DLD1 (cell line): Measurements from ENCODE around the gene PDPR.
"Not testable (repeated sequence)": the region's sequence is repeated elsewhere in the genome, so short reads cannot be mapped to it uniquely, and the experiment has no call there.

ENCODE experiments used
- in situ Hi-C: cut with HindIII; loops from 2 replicates; pipeline ENCODE4 v1.10.0; 2017; ENCODE audit warnings: low sequenced_read_pairs

PDPR gene

GRCh38 chr16:70160821-70161220, 46.7 kb downstream of the PDPR start:
- in situ Hi-C loops, result no loop called here

GRCh38 chr16:70161350-70161749, 47.2 kb downstream of the PDPR start:
- in situ Hi-C loops, result no loop called here

DNA sequence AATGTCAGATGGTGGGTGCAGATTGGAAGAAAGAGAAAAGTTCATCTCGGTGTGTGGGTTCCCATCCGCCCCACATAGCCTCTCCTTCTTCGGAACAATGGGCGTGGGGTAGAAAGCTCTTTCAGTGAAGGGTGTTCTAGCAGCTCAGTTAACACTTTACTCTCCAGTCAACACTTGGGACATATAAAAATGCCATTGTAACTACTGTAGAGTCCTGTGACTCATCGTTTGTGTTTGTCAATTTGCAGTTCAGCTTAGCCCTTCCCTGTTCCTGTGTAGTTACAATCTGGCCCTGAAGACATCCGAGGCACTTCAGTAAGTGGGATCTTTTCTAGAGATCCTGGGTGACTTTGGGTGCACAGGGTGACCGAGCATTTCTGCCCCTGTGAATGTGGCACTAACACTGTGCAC, 47.9 kb downstream of the PDPR start:
- in situ Hi-C loops, result no loop called here

GRCh38 chr16:70163596-70163995, 49.5 kb downstream of the PDPR start:
- in situ Hi-C loops, result no loop called here

DNA sequence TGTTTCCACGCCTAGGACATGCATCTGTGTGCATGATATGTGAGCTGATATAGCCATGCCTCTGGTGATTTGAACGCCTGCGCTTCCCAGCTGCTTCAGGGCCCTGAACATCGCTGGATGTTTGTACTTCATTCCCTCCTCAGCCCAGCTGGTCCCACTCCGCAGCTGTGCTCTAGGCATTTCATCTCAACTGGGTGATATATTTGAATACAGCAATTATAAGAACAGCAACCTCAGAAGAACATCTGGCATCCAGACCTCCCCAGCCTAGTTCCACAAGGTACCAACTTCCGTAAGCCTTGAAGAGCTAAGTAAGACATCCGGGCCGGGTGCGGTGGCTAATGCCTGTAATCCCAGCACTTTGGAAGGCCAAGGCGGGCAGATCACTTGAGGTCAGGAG, 52.6 kb downstream of the PDPR start:
- in situ Hi-C loops, result not testable (repeated sequence)

DNA sequence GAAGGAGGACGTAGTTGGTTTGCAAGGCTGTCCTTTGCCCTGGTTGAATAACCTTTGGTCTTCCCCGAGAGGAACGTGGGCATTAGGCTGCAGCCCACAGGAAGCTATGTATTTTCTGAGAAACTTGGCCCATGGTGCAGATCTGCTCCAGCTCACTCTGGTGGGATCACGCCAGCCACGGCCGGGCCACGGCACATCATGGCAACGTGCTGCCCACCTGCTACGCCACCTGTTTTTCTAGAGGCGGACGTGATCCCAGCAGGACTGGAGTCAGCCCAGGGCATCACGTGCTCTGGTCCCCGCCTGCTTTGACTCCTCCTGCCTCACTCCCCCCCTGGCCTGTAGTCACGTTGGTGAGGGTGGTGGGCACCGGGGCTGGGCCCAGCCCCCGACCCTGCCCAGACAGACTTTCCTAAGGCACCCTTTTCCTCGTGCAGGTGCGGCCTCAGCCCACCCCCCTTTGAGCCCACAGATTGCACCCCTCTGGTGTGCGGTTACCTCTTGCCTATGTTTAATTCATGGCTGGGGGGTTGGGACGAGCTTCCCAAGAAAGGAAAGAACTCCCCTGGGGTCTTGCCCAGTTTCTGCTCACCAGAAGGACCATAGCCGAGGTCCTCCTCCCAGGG, 59.2 kb downstream of the PDPR start, which contains the start of gene CLEC18C:
Gene CLEC18C, plus strand, starts transcription at position 576 of the 626 bp plus-strand sequence. CDS start 492 bp downstream, outside the sequence.
- in situ Hi-C loops, result not testable (repeated sequence)

DNA sequence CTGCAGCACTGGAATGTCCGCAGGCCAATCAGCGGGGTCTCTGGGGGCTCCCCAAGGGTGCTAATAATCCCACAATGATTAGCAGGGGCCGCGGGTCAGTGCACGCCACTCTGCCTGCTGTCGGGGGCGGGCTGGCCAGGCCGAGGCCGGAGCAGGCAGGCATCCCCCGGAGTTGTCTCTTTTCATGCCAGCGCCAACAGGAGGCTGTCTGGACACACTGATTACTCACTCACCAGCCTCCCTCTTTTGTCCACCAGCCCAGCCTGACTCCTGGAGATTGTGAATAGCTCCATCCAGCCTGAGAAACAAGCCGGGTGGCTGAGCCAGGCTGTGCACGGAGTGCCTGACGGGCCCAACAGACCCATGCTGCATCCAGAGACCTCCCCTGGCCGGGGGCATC, 59.8 kb downstream of the PDPR start:
- in situ Hi-C loops, result not testable (repeated sequence)

DNA sequence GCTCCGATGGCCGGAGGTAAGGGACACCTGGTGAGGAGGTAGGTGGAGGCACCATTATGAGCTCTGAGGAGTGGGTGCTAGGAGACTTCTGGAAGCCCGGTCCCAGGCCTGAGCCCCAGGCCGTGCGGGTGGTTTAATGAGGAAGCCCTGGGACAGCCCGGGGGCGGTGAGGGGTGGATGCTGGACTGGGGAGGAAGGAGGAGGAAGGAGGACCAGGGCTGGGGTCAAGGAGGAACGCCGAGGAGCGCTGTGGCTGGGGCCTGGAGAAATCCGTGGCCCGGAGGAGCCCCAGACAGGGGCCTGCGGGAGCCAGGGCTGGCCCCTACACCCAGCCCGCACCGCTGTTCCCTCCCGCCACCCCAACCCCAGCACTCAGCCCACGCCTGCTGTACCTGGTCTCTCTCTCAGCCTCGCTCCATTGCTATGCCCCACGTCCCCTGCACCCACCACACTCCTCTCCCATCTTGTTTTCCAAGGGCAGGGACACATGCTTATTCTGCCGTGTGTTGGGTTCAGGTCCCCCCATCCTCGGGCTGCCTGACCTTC, 60.3 kb downstream of the PDPR start:
- in situ Hi-C loops, result not testable (repeated sequence)

- in situ Hi-C loops, result not testable (repeated sequence)
Observed at GRCh38 chr16:70187858-70188607, 73.9 kb downstream of the PDPR start.

- in situ Hi-C loops, result not testable (repeated sequence)
Observed at GRCh38 chr16:70188608-70188915, 74.4 kb downstream of the PDPR start.

- in situ Hi-C loops, result not testable (repeated sequence)
Observed at GRCh38 chr16:70190574-70190973, 76.4 kb downstream of the PDPR start.

GRCh38 chr16:70196683-70197300, 82.7 kb downstream of the PDPR start:
- in situ Hi-C loops, result not testable (repeated sequence)

DNA sequence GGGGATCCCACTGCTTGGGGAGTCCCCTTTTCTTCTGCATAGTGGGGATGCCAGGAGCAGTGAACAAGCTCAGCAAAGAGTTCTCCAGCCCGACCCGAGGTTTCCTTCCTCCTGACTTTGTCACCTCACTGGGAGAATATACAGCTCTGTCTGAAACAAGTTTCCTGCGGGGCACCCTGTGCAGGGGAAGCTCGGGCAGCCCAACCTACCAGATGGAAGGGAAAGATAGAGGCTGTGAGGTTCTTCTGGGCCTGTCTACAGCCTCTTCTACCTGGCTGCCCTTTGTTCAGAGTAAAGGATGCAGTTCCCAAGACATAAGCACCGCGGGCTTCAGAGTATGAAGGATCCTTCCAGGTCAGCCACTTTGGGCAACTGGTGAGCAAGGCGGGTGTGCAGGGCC, 83.5 kb downstream of the PDPR start:
- in situ Hi-C loops, result not testable (repeated sequence)

DNA sequence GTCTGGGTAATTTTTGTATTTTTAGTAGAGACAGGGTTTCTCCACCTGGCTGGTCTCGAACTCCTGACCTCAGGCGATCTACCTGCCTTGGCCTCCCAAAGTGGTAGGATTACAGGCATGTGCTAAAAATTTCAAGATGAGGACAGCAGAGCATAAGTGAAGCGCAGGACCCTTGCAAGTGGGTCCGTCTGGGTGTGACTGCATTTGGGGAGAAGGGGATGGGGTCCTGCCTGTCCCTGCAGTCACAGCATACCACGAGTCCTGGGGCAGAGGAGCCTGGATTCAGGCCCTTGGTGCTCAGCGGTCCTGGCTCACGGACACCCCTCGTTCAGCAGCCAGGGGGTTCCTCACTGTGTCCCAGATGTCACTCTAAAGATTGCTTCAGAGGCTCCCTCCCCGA, 84.1 kb downstream of the PDPR start:
- in situ Hi-C loops, result not testable (repeated sequence)

GRCh38 chr16:70198666-70199065, 84.5 kb downstream of the PDPR start:
- in situ Hi-C loops, result not testable (repeated sequence)

DNA sequence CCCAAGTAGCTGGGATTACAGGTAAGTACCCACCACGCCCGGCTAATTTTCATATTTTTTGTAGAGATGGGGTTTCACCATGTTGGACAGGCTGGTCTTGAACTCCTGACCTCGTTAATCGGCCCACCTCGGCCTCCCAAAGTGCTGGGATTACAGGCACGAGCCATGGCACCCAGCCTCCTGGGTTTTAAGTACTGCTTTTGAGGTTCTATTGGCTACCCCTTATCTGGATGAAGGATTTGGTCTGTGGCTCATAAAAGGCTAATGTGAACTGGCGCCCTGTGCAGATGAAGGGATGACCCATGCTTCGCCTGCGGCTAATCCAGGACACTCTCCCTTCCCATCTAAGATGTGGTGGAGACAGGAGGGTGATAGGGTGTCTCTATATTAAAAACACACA, 85.0 kb downstream of the PDPR start:
- in situ Hi-C loops, result not testable (repeated sequence)

DNA sequence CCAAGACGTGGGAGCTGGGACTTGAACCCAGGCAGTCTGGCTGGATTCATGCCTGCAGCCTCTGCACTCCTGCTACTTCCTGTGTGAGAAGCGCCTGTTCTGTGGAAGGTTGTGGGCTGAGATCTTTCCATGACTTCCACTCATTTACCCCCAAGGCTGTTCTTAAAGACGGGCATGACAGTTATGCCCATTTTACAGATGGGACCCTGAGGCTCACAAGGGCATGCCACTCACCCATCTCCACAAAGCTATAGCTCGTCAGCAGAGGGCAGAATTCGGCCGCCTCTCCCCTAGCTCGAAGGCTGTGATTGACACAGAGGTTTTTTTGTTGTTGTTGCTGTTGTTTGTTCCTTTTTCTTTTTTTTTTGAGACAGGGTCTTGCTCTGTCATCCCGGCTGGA, 85.9 kb downstream of the PDPR start:
- in situ Hi-C loops, result not testable (repeated sequence)

DNA sequence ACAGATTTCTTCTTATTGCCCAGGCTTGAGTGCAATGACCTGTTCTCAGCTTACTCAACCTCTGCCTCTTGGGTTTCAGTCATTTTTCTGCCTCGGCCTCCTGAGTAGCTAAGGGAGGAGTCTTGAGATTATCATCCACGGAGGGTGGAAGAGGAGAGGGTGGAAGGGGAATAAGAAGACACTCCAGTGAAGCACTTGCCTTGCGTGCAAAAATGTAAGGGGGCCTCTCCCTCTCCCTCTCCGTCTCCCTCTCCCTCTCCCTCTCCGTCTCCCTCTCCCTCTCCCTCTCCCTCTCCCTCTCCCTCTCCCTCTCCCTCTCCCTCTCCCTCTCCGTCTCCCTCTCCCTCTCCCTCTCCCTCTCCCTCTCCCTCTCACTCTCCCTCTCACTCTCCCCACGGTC, 89.4 kb downstream of the PDPR start:
- in situ Hi-C loops, result not testable (repeated sequence)

DNA sequence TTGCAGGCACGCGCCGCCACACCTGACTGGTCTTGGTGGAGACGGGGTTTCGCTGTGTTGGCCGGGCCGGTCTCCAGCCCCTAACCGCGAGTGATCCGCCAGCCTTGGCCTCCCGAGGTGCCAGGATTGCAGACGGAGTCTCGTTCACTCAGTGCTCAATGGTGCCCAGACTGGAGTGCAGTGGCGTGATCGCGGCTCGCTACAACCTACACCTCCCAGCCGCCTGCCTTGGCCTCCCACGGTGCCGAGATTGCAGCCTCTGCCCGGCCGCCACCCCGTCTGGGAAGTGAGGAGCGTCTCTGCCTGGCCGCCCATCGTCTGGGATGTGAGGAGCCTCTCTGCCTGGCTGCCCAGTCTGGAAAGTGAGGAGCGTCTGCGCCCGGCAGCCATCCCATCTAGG, 89.9 kb downstream of the PDPR start:
- in situ Hi-C loops, result not testable (repeated sequence)

GRCh38 chr16:70204668-70205405, 90.7 kb downstream of the PDPR start:
- in situ Hi-C loops, result not testable (repeated sequence)

GRCh38 chr16:70206382-70206781, 92.2 kb downstream of the PDPR start:
- in situ Hi-C loops, result not testable (repeated sequence)
